ENCODE results near the gene LANCL3.

LANCL3 gene

GRCh38 chrX:37685381-37686359 lies 114.2 kb downstream of the LANCL3 start, which contains the start of gene XK:
TSS of gene XK (plus strand) at chrX:37685791. CDS start at chrX:37685962, 171 bp downstream.
- DNase-seq: peak; percentile 44

- no peak for DNase-seq
These were observed 115.0 kb downstream of the LANCL3 start for GRCh38 chrX:37686369-37686995.

- no peak for DNase-seq
These were observed 115.5 kb downstream of the LANCL3 start for GRCh38 chrX:37686996-37687395.

DNA sequence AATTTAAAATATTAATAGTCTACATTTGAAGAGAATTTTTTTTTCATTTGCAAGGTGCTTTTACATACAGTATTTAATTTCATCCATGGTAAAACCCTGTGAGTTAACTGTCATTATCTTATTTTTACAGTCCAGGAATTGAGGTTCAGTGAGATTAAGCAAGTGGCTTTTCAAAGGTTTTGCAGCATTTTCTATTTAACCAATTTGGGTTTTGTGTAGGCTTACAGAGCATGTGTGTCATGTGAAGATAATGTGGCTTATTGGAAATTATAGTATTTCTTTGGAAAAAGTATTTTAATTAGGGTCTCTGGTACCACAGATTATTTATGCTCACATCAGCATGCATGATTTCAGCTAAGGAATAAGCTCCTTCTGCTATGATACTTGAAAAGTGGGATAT lies 118.7 kb downstream of the LANCL3 start:
- no peak for DNase-seq

DNA sequence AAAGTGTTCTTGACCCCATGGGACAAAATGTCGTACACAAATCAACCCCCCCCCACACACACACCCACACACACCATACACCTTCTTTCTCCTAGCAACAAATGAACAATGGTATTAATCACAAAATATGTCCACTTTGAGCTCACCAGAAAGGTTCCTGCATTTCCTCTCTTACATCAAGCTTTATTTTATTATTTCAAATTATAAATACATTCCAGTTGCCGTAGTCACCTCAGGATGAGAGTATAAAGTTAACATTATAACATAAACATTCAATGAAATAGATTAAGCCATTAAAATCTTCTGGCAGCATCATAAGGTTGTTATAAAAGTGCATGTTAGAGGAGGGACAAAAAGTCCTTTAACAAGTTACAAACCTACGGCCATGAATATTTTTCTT lies 121.5 kb downstream of the LANCL3 start:
- DNase-seq: no peak

GRCh38 chrX:37697169-37697760 lies 125.8 kb downstream of the LANCL3 start:
- no peak for DNase-seq

- no peak for DNase-seq
These were observed 130.1 kb downstream of the LANCL3 start for GRCh38 chrX:37701588-37701987.

- DNase-seq: no peak
These were observed 140.5 kb downstream of the LANCL3 start for GRCh38 chrX:37711991-37712390.

DNA sequence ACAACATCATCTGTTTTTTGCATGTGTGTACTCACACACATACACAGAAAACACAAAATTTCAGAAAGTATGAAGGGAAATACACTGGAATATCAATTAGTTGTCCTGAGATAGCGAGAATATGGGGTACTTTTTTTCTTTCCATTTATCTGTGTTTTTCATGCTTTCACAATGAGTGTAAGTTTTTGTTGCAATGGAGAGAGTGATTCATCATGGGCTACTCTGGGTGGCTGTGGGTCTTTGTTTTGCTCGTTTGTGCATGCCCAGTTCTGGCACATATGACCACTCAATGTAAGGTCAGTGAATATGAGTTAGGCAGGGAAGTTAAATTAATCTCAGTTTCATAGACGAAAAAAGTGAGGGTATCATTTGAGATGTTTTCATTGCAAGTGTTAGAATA lies 141.0 kb downstream of the LANCL3 start:
- no peak for DNase-seq

GRCh38 chrX:37714479-37714878 lies 143.0 kb downstream of the LANCL3 start:
- DNase-seq: no peak

DNA sequence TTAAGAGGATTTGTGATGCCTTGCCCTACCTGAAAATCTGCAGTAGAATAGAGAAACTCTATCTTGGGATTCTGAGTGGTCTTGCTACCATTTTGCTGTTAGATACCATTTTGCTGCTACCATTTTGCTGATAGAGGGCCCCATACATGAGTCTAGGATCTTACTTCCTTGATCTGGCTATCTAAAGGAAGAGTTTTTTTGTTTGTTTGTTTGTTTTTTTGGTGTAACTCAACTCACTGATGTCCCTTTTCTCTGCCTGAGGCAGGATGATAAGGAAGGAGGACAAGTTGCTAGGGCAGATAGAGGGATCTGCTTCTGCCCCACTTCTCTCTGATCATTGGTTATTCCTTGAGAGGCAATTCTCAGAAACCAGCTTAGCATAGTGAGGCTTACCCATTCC lies 145.1 kb downstream of the LANCL3 start:
- no peak for DNase-seq

DNA sequence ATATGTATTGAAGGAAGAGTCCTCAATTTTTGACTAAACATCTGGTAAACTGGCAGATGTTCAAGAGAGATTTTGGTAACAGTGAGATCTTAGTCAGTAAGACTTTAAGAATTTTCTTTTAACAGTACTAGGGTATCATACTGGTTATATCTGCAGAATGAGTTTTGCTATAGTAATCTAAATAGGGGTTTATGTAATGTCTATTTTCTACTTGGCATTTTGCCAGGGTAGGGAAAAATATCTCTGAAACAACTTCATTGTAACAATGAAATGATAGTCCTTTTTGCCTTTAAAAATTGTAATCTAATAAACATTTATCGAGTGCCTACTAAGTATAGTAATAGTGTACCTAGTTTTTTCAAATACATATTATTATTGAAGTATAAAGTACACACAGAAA lies 146.2 kb downstream of the LANCL3 start:
- DNase-seq: no peak

DNA sequence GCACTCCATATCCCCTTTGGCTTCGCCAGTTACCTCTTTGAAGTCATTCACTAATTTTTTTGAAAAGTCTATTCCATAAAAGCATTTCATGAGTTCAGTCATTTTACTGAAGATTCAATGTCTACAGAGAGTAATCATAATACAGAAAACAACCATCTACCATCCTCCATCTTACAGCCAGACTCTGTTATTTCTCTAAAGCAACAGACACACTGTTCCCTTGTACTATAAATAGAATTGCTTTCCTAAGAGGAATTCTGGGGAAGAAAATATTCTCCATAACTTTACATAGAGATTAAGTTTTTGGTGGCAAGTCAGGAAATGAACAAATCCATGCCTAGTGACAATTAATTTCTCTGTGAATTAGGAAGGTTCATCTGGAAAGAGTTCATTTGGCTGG lies 151.1 kb downstream of the LANCL3 start:
- no peak for DNase-seq

GRCh38 chrX:37726346-37726745 lies 154.9 kb downstream of the LANCL3 start:
- no peak for DNase-seq

Data from activated T-cell treated with anti-CD3 and anti-CD28 coated beads, Interleukin-2, amount 50 U/mL, for 1 hour (primary cell).